Measurements from ENCODE around the gene NDUFA8.

NDUFA8 gene

DNA sequence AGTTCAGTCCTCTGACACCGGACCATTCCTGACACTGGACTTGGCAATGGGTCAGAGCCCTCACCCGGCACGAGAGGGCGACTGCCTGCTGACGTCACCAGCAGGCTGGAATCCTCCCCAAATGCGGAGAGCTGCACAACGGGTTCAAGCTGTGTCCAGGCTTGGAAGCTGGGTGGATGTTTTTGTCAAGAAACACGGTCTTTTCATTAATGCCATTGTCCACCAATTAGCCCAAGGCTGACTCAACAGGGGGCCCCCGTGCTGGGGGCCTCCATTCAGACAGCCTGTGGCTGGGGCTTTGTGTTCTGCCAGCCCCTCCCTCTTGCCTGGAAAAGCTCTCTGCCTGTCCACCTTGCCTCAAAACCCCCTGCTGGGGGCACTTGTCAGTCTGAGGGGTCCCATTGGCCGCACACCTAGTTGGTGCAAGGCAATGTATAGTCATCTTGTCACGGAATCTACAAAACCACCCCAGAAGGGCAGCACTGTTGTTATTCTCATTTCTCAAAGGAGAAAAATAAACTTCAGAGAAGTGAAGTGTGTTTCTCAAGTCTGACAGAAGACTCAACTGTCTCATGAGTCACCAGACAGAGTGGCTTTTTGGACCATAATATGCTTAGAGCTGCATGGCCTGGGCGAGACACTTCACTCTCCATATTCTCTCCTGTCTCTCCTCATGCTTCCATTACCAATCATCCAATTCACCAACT, 24.6 kb downstream of the NDUFA8 start:
- no peak for DNase-seq (ENCODE audit: low spot score)

DNA sequence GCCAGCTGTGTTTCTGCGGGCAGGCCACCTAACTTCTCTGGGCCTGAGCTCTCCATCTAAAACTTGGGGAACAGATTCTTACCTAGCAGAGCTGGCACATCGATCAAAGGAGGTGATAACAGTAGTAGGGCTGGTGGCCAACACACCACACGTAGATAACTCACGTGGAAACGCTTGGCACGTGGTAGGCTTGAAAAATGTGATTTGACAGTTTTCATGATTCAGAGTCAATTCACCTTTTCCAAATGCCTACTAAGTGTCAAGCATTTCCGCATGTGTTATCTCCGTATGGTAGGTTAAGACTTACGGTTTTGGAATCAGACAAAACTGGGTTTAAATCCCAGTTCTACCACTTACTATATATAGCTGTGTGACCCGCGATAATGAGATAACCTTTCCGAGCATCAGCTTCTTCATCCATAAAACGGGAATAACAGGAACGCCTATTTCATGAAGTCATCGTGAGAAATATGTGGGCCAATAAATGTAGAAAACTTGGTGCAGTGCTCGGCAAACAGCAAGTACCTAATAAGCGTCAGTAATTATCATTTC, 25.5 kb downstream of the NDUFA8 start:
- DNase-seq (ENCODE audit: low spot score): no peak

DNA sequence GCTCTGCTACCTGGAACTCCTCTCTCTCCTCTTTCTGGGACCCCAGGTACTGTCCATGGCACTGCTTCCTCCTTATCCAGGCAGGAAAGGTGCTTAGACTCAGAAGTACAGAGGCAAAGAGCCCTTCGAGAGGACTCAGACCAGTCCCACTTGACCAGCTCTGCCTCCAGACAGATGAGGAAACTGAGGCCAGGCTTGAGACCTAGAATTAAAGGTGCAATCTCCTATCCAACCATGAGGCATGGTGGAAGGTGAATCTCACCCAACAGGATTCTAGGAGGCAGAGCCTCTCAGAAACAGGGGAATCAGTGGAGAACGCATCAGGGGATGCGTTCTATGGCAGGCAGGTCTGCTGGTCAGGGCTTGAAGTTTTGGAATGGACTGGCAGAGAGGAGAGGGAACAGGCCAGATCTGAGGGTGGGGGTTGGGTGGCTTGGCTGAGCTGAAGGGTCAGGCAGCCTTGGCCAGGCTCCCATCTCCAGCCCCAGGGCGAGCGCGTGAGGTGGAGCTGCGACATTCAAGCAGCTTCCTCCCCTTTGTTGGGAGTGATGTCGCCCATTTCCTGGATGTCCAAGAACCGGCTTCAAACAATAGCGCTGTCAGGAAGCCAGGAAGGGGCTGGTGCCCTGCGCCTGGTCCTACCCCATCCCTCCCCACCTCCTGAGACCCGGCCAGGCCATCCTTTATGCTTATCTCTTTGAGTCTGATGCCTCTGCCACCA, 26.2 kb downstream of the NDUFA8 start:
- no peak for DNase-seq (ENCODE audit: low spot score)

DNA sequence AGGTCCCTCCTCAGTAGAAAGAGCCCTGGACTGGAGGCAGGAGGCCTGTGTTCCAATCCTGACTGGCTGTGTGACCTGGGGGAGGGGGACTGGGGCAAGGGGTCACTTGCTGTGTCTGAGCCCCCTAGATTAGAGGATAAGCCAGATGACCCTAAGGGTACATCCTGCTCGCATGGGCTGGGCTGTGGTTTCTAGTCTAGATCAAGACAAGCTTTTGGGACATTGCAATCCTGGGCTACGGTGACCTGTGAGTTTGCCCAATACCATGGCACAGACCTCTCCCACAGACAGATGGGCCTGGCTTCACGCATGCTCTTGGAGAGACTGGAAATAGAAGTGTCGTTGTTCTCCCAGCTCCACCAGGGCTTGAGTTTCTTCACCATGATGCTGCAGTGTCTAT, 27.0 kb downstream of the NDUFA8 start:
- DNase-seq (ENCODE audit: low spot score): no peak

DNA sequence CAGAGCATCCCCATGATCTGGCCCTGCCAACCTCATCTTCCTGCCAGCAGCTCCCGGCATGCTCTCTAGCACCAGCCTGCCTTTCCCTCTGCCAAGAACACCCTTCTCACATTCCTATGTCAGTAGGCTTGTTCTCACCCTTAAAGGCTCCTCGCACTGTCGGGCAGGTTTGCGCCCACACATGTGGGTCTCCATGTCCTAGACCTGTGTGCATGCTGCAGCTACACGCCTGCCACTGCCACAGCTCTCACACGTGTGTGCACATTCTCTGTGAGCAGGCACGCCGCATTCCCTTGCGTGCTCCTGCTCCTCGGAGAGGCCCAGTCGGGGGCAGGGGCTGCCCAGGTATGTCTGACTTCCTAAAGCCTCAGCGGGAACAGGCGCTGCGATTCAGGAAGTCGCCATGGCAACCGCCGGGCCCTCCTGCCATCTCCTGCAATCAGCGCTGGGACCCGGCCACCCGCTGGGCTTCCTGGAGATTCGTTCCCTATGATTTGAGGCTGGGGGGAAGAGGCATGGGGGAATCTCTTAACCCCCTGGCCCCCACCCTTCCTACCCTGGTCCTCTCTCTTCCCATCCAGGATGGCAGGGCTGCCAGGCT, 28.1 kb downstream of the NDUFA8 start:
- DNase-seq (ENCODE audit: low spot score): peak; percentile 59

DNA sequence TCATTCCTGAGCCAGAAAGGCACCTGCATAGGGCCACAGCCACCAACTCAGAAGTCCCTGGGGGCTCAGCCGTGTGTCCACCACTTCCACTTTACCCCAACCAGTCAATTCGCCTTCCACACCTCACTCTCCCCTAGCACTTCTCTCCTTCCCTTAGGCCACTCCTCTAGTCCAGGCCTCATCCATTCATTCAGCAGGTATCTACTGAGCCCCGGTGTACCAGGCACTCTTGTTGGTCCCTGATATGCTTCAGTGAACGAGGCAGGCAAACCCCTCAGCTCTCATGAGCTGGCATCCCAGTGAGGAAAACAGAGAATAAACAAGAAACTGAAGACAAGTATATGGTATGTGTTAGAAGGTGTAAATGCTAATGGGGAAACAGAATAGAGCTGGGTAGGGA, 28.7 kb downstream of the NDUFA8 start:
- DNase-seq (ENCODE audit: low spot score): no peak

DNA sequence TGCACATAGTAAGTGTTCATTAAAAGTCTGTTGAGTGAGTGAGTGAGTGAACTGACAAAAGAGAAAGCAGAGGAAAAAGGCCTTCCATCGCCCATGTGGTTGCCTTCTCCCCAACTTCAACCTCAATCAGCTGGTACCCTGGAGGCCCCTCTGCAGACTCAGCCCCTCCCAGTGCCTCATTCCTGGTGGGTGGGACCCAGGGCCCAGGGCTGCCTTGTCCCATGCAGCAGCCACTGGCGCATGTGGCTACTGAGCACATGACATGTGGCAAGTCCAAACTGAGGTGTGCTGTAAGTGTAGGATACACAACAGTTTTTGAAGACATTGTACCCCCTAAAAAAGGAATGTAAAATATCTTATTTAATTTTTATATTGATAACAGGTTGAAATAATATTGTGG, 29.6 kb downstream of the NDUFA8 start:
- peak; percentile 50 for DNase-seq (ENCODE audit: low spot score)

DNA sequence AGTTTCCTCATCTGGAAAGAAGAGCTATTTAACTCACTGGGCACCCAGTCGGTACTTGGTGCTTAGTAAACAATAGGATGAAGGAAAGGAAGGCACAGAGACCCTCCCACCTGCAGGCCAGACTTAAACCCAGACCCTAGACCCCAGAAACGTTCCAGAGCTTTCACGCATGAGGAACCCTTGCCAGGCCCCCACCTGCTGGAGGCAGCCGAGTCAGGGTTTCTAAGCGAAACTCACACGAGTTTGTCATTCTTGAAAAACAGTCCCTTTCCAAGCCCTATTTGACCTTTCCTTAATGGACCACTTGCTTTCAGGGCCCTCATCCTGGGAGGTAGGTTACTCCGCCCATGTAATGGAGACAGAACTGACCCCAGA, 30.6 kb downstream of the NDUFA8 start:
- no peak for DNase-seq (ENCODE audit: low spot score)

DNA sequence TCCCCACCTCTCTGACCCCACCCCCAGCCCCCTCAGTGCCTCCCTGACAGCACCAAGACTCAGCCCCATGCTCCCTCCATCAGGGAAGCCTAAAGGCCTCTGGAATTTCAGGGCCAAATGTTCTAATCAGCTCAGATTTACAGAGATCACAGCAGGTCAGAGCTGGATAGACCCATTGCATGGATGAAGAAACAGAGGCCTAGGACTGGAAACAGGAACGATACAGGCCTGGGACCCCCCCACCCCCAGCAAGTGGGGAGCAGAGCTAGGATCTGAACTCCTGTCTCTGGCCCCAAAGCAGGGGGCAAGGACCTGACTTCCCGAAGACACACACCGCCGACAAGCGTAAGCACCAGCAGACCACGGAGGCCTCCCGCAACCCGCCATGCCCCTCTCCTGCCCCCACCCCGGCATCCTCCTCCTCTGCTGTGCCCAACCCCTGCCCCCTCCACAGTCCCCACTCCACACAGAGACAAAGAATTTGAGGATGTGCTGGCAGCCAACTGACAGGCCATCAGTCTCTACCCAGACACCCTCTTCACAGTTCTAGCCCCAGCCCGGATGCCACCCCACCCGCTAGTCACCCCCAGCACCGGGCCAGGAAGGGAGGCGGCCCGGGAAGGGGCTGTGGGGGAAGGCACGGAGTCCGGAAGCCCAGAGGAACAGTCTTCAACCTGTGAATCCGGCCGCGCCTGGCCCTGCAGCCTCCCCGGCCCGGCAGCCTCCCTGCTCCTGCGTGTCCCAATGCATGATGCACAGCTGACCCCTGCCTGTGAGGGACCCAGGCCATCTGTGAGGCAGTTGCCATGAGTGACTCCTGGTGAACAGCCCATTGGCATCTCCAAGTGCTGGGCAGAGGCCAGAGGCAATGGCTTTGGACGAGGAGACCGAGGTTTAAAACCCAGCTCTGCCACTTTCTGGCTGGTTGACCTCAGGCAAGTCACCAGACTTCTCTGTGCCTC, 31.3 kb downstream of the NDUFA8 start:
- no peak for DNase-seq (ENCODE audit: low spot score)

DNA sequence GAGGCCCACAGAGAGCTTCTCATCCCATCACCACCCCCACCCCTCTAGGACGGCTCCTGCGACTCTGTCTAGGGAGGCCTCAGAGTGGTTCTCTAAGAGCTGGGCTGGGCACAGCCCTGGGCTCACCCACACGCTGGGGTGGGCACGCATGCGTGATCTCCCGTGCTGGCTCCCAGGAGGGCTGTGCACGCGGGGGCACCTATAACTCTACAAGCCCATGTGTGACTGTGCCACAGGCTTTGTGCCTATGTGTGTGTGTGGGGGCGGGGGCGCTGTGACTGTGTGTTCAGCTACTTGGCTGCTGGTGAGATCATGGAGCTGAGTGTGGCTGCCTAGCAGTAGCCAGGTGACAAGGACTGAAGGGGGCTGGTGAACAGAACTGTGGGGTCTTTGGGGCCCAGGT, 32.2 kb downstream of the NDUFA8 start:
- no peak for DNase-seq (ENCODE audit: low spot score)

DNA sequence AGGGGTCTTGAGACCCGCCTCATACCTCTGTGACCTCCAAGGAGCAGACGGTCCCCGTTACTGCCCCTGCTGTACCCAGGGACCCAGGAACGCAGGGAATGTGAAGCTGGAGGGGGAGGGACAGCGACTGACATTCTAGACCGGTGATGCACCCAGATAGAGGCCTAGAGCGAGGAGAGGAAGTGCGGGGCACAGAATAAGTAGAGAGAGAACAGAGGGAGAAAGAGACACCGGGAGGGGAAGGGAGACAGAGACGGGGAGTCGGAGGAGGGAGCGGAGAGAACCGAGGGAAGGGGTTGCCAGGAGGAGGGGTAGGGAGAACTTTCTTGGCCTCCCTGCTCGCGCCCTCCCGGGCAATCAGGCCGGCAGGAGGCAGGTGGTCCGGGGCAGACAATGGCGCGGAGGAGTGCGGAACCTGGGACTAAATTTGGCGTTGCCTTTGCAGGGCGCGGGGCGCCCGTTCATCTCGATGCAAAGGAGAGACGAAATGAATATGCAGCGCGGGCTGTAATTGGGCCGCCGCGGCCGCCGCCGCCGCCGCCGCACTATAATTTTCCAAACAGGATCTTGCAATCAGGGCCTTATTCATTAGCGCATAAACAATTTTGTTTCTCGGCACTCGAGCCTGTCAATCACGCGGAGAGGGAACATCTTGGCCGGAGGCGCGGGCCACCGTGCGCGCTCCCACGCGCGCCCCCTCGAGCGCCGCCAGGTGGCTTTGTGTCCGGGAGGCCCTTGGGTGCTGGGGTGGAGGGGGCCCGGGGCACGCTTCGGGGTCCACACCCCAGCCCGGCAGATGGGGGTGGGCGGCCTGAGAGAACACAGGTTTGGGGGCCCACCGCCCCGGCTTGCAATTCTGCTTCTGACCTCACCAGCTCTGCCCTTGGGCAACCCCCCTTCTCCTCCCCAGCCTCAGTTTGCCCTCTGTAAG, 33.0 kb downstream of the NDUFA8 start:
- DNase-seq (ENCODE audit: low spot score): no peak

DNA sequence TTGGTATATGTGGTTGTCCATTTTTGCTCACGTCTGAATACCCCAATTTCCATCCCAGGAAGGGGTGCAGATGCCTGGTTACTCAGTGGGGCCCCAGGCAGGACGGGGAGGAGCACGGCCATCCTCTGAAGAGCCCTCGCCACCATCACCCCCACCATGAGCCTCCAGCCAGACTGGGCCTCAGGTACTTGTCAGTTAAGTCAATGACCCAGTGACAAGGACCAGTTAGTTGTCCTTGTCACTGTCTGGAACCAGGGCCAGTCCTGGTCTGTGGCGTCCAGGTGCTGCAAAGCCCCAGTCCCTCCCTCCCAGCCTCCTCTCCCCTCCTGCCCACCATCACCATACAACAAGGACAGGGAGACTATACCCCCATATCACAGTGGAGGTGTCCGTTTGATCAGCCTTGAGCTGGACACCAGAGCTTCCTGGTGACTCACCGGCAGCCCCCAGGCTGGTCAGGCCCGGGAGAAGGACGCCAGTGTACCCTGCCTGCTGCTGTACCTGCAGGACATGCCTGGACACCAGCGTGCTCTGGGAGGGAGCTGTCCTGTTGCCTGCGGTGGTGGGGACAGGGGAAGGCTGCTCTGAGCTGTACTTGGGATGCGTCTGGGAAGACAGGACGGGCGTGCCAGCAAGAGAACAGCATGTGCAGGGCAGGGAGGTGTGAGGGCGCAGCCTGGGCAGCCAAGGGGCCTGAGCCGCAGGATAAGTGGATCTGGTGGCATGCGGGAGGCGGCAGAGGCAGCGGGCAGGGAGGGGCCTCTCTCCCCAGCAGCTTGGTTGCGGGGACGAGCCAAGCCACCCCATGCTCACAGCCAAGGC, 33.9 kb downstream of the NDUFA8 start:
- DNase-seq (ENCODE audit: low spot score): no peak

DNA sequence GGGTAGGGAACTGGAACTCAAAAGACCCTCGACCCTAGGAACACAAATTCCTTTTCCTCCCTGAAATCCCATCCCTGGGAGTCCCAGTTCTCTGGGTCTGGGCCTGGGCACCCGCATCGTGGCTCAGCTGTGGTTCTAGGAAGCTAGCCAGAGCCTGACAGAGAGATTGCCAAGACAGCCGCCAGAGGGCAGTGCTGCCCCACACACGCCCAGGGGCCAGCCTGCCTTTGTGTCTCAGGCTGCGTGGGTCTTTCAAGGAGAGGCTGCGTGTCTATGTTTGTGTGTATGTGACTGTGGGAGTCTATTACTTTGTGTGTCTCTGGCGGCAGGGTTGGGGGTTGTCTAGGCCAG, 34.4 kb downstream of the NDUFA8 start:
- DNase-seq (ENCODE audit: low spot score): peak; percentile 89

DNA sequence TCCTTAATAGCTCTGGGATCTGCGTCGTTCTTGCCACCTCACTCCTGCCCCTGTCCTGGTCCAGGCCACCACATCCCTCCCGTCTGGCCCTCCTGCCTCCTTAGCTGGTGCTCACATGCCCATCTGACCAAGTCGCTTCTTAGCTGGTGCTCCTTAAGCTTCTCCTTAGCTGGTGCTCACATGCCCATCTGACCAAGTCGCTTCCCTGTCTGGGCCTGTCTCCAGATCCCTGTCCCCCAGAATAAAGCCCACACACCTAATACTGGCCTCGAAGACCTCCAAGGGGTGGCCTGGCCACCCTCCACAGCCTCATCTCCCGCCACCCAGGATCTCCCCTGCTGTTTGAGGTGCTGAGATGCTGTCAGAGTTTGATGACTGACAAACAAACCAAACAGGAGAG, 35.1 kb downstream of the NDUFA8 start:
- no peak for DNase-seq (ENCODE audit: low spot score)

DNA sequence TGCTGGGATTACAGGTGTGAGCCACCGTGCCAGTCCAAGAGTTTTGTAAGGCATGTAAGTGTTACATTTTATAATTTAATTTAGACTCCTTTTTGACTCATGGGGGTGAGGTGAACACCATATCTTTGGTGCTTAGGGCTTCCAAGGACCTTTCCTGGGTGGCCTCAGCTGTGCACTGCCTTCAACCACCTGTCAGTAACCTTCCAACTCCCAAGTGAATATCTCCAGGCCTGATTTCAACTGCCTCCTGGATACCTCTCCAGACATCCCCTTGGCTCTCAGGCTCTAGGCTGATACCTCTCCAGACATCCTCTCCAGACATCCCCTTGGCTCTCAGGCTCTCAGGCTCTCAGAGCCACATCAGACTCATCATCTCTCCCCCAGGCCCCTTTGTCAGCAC, 35.5 kb downstream of the NDUFA8 start:
- DNase-seq (ENCODE audit: low spot score): no peak

DNA sequence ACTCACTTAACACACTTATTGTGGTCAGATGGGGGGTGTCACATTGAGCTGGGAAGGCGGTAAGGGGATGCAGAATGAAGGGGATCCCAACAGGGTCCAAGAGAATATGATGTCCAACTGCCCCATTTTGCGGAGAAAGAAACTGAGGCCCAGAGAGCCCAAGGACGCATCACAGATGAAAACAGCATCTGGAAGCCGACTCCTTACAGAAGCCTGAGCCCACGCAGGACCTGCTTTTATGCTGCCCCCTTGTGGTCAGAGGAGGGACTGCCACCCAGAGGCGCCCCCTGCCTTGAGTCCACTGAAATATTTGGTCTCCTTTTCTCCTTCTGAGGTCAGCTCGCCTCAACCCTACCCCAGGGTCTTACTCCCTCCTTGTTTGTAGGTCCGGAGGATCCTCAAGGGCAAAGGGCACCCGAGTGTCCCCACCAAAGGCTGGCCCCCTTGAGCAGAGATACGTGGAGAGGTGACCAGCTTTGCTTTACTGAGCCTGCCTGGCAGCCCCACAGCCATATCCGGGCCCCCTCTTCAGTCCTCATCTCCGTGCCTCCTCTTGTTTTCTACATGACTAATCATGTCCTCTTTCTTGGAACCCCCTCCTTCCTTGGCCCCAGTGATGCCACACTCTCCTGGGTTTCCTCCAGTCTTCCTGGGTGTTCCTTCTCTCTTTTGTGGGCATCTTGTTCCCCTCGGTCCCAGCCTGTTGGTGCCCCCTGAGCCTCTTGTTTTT, 36.5 kb downstream of the NDUFA8 start:
- DNase-seq (ENCODE audit: low spot score): no peak

DNA sequence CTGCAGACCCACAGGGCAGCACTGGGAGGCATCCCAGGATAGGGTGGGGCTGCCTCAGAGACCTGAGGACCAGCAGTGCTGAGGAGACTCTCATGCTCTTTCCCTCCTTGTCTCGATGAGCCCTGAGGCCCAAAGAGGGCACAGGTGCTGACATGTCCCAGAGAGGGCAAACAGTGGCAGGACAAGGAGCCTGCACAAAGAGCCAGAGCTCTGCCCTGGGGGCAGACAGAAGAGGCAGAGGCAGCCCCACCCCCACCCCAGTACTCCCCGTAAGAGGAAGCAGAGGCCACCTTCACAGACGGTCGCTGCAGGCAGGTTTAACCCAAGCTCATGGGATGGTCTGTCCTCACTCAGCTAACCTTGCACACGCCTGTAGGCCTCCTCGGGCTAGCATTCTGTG, 37.1 kb downstream of the NDUFA8 start:
- DNase-seq (ENCODE audit: low spot score): no peak

DNA sequence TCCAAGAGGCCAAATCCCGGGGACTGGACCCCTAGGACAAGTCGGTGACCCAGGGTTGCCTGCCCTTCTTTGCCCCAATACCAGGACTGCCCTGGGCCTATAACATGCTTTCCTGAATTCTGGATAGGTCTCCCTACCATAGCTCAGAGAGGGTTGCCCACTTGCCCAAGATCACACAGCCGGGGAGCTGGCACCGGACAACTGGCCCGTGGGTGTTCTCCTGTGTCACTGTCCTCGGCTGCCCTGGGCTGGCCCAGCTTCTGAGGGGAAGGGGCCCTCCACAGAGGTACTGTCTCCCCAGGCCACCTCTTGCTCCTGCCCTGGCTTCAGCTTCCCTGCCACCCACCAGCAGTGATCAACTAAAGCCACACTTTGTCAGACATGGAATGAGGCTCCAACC, 37.6 kb downstream of the NDUFA8 start:
- no peak for DNase-seq (ENCODE audit: low spot score)

DNA sequence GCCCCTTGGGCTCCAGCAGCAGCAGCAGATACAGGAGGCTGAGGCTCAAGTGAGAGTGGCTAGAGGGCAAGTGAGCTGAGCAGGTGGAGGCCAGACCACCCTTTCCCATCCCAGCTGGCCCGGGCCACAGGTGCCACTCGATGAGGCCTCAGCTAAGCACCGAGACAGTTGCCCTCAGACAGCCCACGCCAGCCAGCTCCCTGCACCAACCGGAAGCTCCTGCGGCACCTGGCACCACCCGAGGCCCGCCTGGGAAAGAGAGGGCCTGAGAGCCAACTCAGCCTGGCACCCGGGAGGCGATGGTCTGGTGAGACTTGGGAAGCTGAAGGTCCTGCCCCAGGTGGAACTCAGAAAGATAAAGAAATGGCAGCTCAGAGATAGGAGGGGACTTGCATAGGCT, 38.2 kb downstream of the NDUFA8 start:
- DNase-seq (ENCODE audit: low spot score): no peak

All from left forelimb (tissue), 1 donor.